Measurements from ENCODE around the gene LRG1. TPM values are rescaled to one million over a fixed set of nuclear protein-coding genes. Genes with fewer than 3 reads are reported as not detected.

The LRG1 gene
- total RNA-seq, 2 donors from 2014 or later, result 0.41 to 13.5 TPM

DNA sequence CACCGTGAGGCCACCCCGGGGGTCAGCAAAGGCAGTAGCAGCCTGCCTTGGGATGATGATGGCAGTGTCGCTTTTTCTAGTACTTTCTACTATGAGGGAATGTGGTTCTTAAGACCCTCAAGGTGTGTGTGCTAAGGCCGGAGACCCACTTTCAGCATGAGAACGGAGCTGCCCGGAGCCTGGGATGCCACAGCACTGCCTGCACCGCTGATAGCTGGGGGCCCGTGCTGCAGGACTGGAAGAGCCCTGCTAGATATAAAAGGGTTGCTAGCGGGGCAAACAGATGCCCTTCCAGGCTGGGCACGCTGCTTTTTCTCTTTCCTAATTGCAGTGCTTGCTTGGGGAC is 36.0 kb downstream of the LRG1 start:
- Histone ChIP-seq H3K9me3 (no peaks in the 10 kb centered on the region), H3K4me1 (ENCODE audit: control insufficient read depth in 1 of 2, low read depth in 2 of 2) (no peaks in the 10 kb centered on the region), H3K4me3 (no peak overlapping the region), H3K27me3 (replicated peaks; ENCODE audit: insufficient read depth) (no peaks in the 10 kb centered on the region), H3K36me3 (peaks cover 12% of the 10 kb centered on the region), H3K27ac (no peak overlapping the region)
- TF ChIP-seq, protein P1, sequence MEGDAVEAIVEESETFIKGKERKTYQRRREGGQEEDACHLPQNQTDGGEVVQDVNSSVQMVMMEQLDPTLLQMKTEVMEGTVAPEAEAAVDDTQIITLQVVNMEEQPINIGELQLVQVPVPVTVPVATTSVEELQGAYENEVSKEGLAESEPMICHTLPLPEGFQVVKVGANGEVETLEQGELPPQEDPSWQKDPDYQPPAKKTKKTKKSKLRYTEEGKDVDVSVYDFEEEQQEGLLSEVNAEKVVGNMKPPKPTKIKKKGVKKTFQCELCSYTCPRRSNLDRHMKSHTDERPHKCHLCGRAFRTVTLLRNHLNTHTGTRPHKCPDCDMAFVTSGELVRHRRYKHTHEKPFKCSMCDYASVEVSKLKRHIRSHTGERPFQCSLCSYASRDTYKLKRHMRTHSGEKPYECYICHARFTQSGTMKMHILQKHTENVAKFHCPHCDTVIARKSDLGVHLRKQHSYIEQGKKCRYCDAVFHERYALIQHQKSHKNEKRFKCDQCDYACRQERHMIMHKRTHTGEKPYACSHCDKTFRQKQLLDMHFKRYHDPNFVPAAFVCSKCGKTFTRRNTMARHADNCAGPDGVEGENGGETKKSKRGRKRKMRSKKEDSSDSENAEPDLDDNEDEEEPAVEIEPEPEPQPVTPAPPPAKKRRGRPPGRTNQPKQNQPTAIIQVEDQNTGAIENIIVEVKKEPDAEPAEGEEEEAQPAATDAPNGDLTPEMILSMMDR (IDR thresholded peaks at IDR 0.05), result no peak
- DNase-seq (ENCODE audit: low spot score), result no peak
- ATAC-seq (ENCODE audit: insufficient number of reproducible peaks, low FRiP score, low read depth), result no peak

DNA sequence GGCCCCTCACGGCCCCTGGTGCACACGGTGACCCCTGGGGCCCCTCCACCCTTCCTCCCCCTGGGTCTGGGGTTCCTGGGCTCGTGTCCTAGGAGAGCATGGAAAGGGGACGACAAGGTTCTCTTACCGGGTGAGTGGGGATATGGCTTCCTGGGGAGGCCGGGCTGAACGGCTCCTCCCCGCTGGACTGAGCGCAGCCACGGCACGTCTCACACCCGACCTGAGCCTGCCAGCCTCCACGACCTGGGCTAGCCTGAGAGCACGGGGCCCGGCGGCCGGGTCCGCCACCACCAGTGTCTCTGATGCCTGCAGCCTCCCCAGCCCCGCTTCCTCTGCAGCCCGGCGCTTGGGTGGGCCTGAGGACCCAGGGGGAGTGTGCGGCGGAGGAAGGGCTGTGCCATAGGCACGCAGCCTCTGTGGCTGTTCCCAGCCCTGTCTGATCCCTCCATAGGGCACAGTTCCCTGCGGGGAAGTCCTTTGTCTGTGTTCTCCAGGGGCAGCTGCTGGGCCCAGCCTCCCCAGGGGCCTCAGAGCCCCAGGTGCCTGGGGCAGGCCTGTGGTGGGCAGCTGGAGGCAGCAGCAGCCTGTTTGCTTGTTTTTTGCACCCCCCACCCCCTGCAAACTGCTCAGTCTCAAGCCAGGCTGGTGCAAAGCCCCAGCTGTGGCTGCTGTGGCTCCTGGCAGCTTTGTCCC is 36.6 kb downstream of the LRG1 start:
- Histone ChIP-seq H3K4me3 (no peak overlapping the region), H3K27me3 (replicated peaks; ENCODE audit: insufficient read depth) (no peaks in the 10 kb centered on the region), H3K27ac (no peak overlapping the region), H3K36me3 (peaks cover 18% of the 10 kb centered on the region), H3K4me1 (ENCODE audit: control insufficient read depth in 1 of 2, low read depth in 2 of 2) (no peaks in the 10 kb centered on the region), H3K9me3 (no peaks in the 10 kb centered on the region)
- ATAC-seq (ENCODE audit: insufficient number of reproducible peaks, low FRiP score, low read depth) (no peak), DNase-seq (ENCODE audit: low spot score) (no peak)
- TF ChIP-seq, protein P1 (IDR thresholded peaks at IDR 0.05), result no peak

DNA sequence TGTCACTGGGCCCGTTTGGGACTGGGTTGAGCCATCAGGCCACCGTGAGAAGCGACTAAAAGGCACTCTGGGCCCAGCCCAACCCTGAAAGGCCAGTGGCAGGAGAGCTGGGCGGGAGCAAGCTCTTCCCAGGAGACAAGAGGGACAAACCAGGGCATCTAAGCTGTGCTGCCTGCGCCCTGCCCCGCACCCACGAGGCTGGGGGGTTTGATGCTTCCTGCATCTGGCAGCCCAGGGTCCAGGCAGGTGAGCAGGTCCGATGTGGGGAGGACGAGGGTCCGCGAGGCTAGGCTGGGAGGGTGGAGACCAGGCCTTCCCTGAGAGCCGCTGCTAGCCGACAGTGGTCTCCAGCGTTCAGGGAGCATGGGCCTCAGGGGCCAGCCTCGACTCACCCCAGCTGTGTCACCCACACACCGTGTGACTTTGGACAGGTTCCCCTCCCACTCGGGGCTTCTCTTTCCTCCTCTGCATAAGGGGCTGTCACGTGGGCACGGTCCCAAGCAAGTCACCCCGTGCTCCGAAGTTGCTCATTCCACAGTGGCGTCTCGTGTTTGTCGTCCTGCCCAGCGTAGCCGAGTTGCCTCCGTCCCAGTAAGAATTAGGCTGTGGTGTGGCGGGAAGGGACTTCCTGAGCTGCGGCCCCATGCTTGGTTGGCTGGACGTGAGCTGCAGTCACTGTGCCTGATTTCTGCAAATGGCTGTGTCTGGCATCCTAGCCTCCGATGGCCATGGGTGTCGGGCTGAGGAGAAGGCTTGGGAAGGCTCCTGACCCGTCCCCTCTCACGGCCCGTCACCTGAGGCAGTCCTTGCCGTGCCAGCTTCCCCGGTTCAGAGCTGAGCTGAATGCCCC is 37.3 kb downstream of the LRG1 start:
- no peak for ATAC-seq (ENCODE audit: insufficient number of reproducible peaks, low FRiP score, low read depth)
- H3K4me1 ChIP-seq (ENCODE audit: control insufficient read depth in 1 of 2, low read depth in 2 of 2), result no peaks in the 10 kb centered on the region

DNA sequence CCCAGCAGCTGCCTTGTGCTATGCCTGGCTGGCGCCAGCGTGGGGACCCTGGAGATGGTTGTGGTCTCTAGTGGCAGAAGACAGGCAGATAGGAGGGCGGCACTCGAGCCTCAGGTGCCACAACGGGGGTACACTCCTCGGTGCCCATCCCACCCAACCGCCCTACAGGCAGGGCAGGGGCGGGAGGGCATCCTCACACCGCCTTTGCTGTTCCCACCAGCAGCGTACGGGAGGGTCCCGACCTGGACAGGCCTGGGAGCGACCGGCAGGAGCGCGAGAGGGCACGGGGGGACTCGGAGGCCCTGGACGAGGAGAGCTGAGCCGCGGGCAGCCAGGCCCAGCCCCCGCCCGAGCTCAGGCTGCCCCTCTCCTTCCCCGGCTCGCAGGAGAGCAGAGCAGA is 38.1 kb downstream of the LRG1 start:
- TF ChIP-seq, protein P1 (IDR thresholded peaks at IDR 0.05), result no peak
- H3K9me3 ChIP-seq, result no peaks in the 10 kb centered on the region
- H3K27ac ChIP-seq, result no peak overlapping the region
- H3K4me1 ChIP-seq (ENCODE audit: control insufficient read depth in 1 of 2, low read depth in 2 of 2), result no peaks in the 10 kb centered on the region
- peaks cover 23% of the 10 kb centered on the region for H3K36me3 ChIP-seq
- ATAC-seq (ENCODE audit: insufficient number of reproducible peaks, low FRiP score, low read depth), result no peak
- no peak for DNase-seq (ENCODE audit: low spot score)
- H3K27me3 ChIP-seq (replicated peaks; ENCODE audit: insufficient read depth), result no peaks in the 10 kb centered on the region
- no peak overlapping the region for H3K4me3 ChIP-seq

More for the DNA sequence above, 37.3 kb downstream of the LRG1 start:
- Histone ChIP-seq H3K9me3 (no peaks in the 10 kb centered on the region), H3K27ac (no peak overlapping the region), H3K4me3 (no peak overlapping the region), H3K27me3 (replicated peaks; ENCODE audit: insufficient read depth) (no peaks in the 10 kb centered on the region), H3K36me3 (peaks cover 23% of the 10 kb centered on the region)
- DNase-seq (ENCODE audit: low spot score), result no peak
- TF ChIP-seq, protein P1 (IDR thresholded peaks at IDR 0.05), result no peak

- Histone ChIP-seq H3K36me3 (peaks cover 23% of the 10 kb centered on the region), H3K4me1 (ENCODE audit: control insufficient read depth in 1 of 2, low read depth in 2 of 2) (no peaks in the 10 kb centered on the region), H3K27me3 (replicated peaks; ENCODE audit: insufficient read depth) (no peaks in the 10 kb centered on the region), H3K4me3 (no peak overlapping the region), H3K9me3 (no peaks in the 10 kb centered on the region), H3K27ac (no peak overlapping the region)
- ATAC-seq (ENCODE audit: insufficient number of reproducible peaks, low FRiP score, low read depth), result no peak
- TF ChIP-seq, protein P1 (IDR thresholded peaks at IDR 0.05), result no peak
- no peak for DNase-seq (ENCODE audit: low spot score)
These were observed 38.8 kb downstream of the LRG1 start for GRCh38 chr19:4500841-4501591.
